Pancreas (tissue), 10 donors: ENCODE measurements around the gene TEP1. TPM values are rescaled to one million over a fixed set of nuclear protein-coding genes. Genes with fewer than 3 reads are reported as not detected.

Source experiments
- ATAC-seq, 4 donors: fragments of 200-7000 bp; cut with Tn5 transposase; one replicate each; pipeline versions ENCODE4 v1.8.0 to v1.9.1; 2020; ENCODE audit warnings: mild to moderate bottlenecking in 4 of 4, moderate library complexity in 4 of 4
- DNase-seq, 6 donors: peaks; one replicate each; pipeline ENCODE4 v3.0.0-alpha.2; 2020
- FAIRE-seq: peaks from 2 replicates; lab custom pipeline; 2012; peaks lifted over from hg19 to GRCh38; lab: Jason Lieb, UNC
- H3K27ac ChIP-seq, 4 donors: fragments of 200-600 bp; sonication (generic); 1 replicate in 3 of 4; 2 replicates in 1 of 4; pipeline versions ENCODE4 v1.5.0 to v1.8.0; 2020
- H3K27me3 ChIP-seq, 4 donors: fragments of 200-600 bp; one replicate each; pipeline ENCODE4 v1.8.0; 2021
- H3K36me3 ChIP-seq, 3 donors: fragments of 200-600 bp; sonication (generic) in 1 of 3; one replicate each; pipeline versions ENCODE4 v1.5.0 to v1.8.0; 2020 to 2021
- H3K4me1 ChIP-seq, 3 donors: fragments of 200-600 bp; one replicate each; pipeline ENCODE4 v1.8.0; 2021
- H3K4me3 ChIP-seq, 4 donors: fragments of 200-600 bp; sonication (generic) in 2 of 4; one replicate each; pipeline versions ENCODE4 v1.5.0 to v1.8.0; 2020 to 2021
- H3K9me3 ChIP-seq, 4 donors: fragments of 200-600 bp; one replicate each; pipeline ENCODE4 v1.8.0; 2021
- WGBS, 2 donors: extraction: QIAGEN DNeasy Blood & Tissue Kit; methylation state at CpG; one replicate each; pipeline ENCODE4 v1.1.7; 2013; 5-methylcytosine and 5-hydroxymethylcytosine counted together
- intact Hi-C, 3 donors: fragments of 100-400 bp; cut with DNase I; formaldehyde crosslinking; loops; one replicate each; pipeline versions ENCODE4 v1.11.1 to v1.14.2; 2022
- polyA plus RNA-seq, 2 donors: library from polyadenylated mRNA; stranded (reverse); fragments of 200-250 nt; gene quantifications; one replicate each; pipeline ENCODE4 v1.2.3, GENCODE V29; 2013
- total RNA-seq, 6 donors: library from RNA; stranded (reverse); fragmentation: NEBNext Ultra II Directional in 4 of 6; extraction: Animal tissue kit (Norgen Biotek cat#: 25700) in 4 of 6; gene quantifications; one replicate each; pipeline versions ENCODE4 v1.2.1 to v1.2.4, GENCODE V29; 2021 to 2023
- TF ChIP-seq, protein P1 (sequence below), 4 donors: fragments of 200-600 bp; sonication (generic) in 3 of 4; IDR thresholded peaks; one replicate each; pipeline versions ENCODE4 v1.5.0 to v1.8.0; 2021; ENCODE audit warnings: antibody characterized with exemption in 4 of 4
- donor health status: healthy with polysubstance abuse.
- donor health status: DM: no; HTN: no; CAD: no; lungs with moderate emphysema.
- donor health status: DM: no; HTN: no; CAD: no.
- donor health status: control.
- donor health status: control.
- donor health status: Bipolar disorder and iron deficiency.
- donor health status: DM: yes; HTN: yes; CAD: no.
- donor health status: DM: no; HTN: no; CAD: no.
- donor health status: DM: no; HTN: no; CAD: no.
- donor health status: DM: yes; HTN: yes; CAD: no.

The TEP1 gene
- total and polyA plus RNA-seq, 8 donors: 7.5 to 26.6 (median 11.5) TPM

DNA sequence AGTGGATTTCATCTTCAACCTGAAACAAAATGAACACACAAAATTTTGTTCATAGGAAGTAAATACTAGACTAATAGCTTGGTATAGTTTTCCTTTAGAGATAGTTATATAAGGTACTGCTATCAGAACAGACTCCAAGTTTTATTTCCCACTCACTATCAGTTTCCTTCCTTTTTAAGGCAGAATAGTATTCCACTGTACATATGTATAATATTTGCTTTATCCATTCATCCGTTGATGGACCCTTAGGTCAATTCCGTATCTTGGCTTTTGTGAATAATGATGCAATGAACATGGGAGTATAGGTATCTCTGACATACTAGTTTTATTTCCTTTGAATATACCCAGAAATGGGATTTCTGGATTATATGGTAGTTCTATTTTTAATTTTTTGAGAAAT, 83.9 kb downstream of the TEP1 start:
- ATAC-seq (no peak), DNase-seq (no peak), FAIRE-seq (no peak)
- intact Hi-C loops: loop anchor here (10.0 kb wide), 2 partner anchors 75 to 275 kb away; no protein-coding TSS in a partner anchor
- Histone ChIP-seq H3K4me3 (no peak overlapping the region), H3K36me3 (peaks cover 0 to 23% (median 6%) of the 10 kb centered on the region in 3 donors), H3K4me1 (peaks cover 3 to 6% (median 5%) of the 10 kb centered on the region in 3 donors), H3K27ac (no peak overlapping the region), H3K27me3 (no peaks in the 10 kb centered on the region), H3K9me3 (no peaks in the 10 kb centered on the region)
- WGBS, 2 donors: 47 to 63% methylated on average over 2 of the region's 2 CpGs
- TF ChIP-seq, protein P1, sequence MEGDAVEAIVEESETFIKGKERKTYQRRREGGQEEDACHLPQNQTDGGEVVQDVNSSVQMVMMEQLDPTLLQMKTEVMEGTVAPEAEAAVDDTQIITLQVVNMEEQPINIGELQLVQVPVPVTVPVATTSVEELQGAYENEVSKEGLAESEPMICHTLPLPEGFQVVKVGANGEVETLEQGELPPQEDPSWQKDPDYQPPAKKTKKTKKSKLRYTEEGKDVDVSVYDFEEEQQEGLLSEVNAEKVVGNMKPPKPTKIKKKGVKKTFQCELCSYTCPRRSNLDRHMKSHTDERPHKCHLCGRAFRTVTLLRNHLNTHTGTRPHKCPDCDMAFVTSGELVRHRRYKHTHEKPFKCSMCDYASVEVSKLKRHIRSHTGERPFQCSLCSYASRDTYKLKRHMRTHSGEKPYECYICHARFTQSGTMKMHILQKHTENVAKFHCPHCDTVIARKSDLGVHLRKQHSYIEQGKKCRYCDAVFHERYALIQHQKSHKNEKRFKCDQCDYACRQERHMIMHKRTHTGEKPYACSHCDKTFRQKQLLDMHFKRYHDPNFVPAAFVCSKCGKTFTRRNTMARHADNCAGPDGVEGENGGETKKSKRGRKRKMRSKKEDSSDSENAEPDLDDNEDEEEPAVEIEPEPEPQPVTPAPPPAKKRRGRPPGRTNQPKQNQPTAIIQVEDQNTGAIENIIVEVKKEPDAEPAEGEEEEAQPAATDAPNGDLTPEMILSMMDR (IDR thresholded peaks at IDR 0.05): no peak

DNA sequence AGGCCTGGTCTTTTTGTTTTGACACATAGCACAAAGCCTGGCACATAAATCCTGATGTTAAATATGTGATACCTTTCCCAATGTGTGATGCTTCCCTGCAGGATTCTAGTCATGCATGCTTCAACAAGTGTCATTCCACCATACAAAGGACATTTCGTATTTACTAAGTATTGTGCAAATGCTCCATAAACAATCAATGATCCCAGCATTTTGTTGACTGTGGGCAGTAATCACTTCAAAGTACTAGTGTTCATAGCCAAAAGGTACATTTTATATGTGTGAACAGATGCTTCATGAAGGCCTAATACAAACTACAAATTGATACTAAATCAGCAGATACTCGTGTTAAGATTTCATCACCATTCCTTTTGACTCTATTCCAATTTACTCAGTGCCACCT, 84.6 kb downstream of the TEP1 start:
- Histone ChIP-seq H3K27me3 (no peaks in the 10 kb centered on the region), H3K36me3 (peaks cover 0 to 28% (median 6%) of the 10 kb centered on the region in 3 donors), H3K9me3 (no peaks in the 10 kb centered on the region), H3K4me3 (no peak overlapping the region), H3K4me1 (peaks cover 3 to 5% (median 3%) of the 10 kb centered on the region in 3 donors), H3K27ac (no peak overlapping the region)
- no peak for FAIRE-seq
- 40% methylated on average over 2 of the region's 2 CpGs for WGBS, 2 donors
- ATAC-seq: no peak
- intact Hi-C loops: loop anchor here (10.0 kb wide), 2 partner anchors 76 to 276 kb away; no protein-coding TSS in a partner anchor
- TF ChIP-seq, protein P1 (IDR thresholded peaks at IDR 0.05): no peak
- DNase-seq: no peak

DNA sequence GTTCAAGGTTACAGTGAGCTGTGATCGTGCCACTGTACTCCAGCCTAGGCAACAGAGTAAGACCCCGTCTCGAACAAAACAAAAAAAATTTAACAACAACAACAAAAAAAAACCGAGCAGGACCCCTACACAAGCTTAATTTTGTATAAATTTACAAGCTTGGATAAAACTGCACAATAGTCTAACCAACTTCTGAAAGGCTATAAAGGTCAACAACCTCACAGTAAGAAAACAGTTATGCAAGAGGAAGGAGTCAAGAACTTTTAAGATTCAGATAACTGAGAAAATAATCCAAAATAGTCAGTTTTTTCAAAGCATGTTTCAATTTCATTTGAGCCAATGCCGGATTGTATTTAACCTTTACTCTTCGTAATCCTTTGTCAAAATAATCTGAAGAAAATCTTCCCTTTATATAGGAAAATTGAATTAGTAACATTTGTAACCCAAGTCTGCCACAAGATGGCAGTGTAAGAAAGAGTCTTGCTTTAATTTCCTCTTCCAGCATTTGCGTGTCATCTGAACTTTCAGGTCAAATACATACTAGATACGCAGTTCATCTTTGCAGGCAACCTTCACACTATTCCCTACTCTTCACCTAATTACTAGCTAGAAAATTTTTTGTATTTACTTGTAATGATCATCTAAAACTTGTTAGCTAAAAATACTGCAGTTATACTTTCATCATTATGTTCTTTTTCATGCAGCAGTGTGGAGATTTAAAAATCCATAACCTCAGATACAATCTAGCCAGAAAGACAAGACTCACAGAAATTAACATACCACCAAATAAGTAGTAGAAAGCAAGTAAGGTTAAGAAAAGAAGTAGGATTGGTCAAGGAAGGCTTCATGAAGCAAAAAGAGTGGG, 86.1 kb downstream of the TEP1 start:
- DNase-seq (no peak), FAIRE-seq (peak; percentile 96), ATAC-seq (peak; percentile 69 to 88 (median 84))
- 29 to 35% methylated on average over 8 of the region's 8 CpGs for WGBS, 2 donors
- Histone ChIP-seq H3K4me1 (peaks cover 0 to 3% (median 3%) of the 10 kb centered on the region in 3 donors), H3K4me3 (no peak overlapping the region), H3K27ac (no peak overlapping the region), H3K27me3 (no peaks in the 10 kb centered on the region), H3K9me3 (no peaks in the 10 kb centered on the region), H3K36me3 (peaks cover 0 to 28% (median 6%) of the 10 kb centered on the region in 3 donors)
- intact Hi-C loops: loop anchor here (10.0 kb wide), 2 partner anchors 78 to 278 kb away; no protein-coding TSS in a partner anchor
- TF ChIP-seq, protein P1 (IDR thresholded peaks at IDR 0.05): peak; percentile 25 to 66 (median 60)

DNA sequence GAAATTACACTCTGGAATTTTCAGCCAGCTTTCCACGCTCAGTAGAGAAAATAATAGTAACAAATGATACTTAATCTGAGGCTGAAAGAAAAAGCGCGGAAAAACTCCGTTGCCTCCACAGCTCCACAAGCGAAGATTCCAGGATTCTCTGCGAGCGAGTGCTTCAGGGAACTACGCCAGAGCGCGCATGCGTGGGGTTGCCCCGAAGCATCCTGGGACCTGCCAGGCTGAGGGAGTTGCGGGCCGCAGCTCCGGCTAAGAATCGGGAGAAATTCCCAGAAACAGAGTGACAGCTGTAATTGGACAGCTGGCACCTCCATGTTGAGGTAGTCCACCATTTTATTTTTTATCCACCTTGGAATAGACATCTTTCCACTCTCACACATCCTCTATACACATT, 95.6 kb downstream of the TEP1 start:
- 91 to 97% methylated on average over 16 of the region's 16 CpGs for WGBS, 2 donors
- Histone ChIP-seq H3K36me3 (peaks cover 3 to 32% (median 17%) of the 10 kb centered on the region in 3 donors), H3K9me3 (no peaks in the 10 kb centered on the region), H3K4me3 (no peak overlapping the region), H3K4me1 (no peaks in the 10 kb centered on the region), H3K27ac (no peak overlapping the region), H3K27me3 (no peaks in the 10 kb centered on the region)
- FAIRE-seq (no peak), ATAC-seq (no peak), DNase-seq (no peak)
- intact Hi-C loops: no loop called here
- TF ChIP-seq, protein P1 (IDR thresholded peaks at IDR 0.05): no peak

Other genes with a start within 250 kb of the TEP1 start
- gene OR11G2, start 222.6 kb downstream of the TEP1 start, total RNA-seq: not detected
- not detected for gene OR11G2, start 222.6 kb downstream of the TEP1 start, polyA plus RNA-seq
- not detected for gene OR11H6, start 189.8 kb downstream of the TEP1 start, total RNA-seq
- not detected for gene OR11H6, start 189.8 kb downstream of the TEP1 start, polyA plus RNA-seq
- gene OR11H7, start 184.5 kb downstream of the TEP1 start, total RNA-seq: not detected
- not detected for gene OR11H7, start 184.5 kb downstream of the TEP1 start, polyA plus RNA-seq
- not detected for gene OR11H4, start 174.2 kb downstream of the TEP1 start, total RNA-seq
- gene OR11H4, start 174.2 kb downstream of the TEP1 start, polyA plus RNA-seq: not detected
- gene TTC5, start 107.5 kb downstream of the TEP1 start, total RNA-seq: 10 to 100 TPM in 1 of 6 donors, 1 to 10 TPM in 5; 6.9 to 12.9 (median 7.7) TPM
- 1 to 10 TPM; 3.7 to 5.1 TPM for gene TTC5, start 107.5 kb downstream of the TEP1 start, polyA plus RNA-seq
- gene CCNB1IP1, start 80.2 kb downstream of the TEP1 start, total RNA-seq: 10 to 100 TPM; 17.4 to 34.0 (median 25.0) TPM
- gene CCNB1IP1, start 80.2 kb downstream of the TEP1 start, polyA plus RNA-seq: 10 to 100 TPM; 37.4 to 55.3 TPM
- 10 to 100 TPM in 3 of 6 donors, 1 to 10 TPM in 3; 6.1 to 12.5 (median 9.8) TPM for gene PARP2, start 69.9 kb downstream of the TEP1 start, total RNA-seq
- 10 to 100 TPM; 10.7 to 21.8 TPM for gene PARP2, start 69.9 kb downstream of the TEP1 start, polyA plus RNA-seq
- under 1 TPM; 0.08 to 0.34 (median 0.13) TPM for gene KLHL33, start 22.7 kb upstream of the TEP1 start, total RNA-seq
- under 1 TPM; 0.12 to 0.15 TPM for gene KLHL33, start 22.7 kb upstream of the TEP1 start, polyA plus RNA-seq
- gene OSGEP, start 41.3 kb upstream of the TEP1 start, total RNA-seq: 10 to 100 TPM; 11.4 to 16.0 (median 13.9) TPM
- gene OSGEP, start 41.3 kb upstream of the TEP1 start, polyA plus RNA-seq: 10 to 100 TPM; 41.2 to 69.8 TPM
- gene APEX1, start 41.7 kb upstream of the TEP1 start, total RNA-seq: 100 to 1,000 TPM in 1 of 6 donors, 10 to 100 TPM in 5; 50.9 to 107 (median 64.6) TPM
- 10 to 100 TPM; 53.9 to 88.2 TPM for gene APEX1, start 41.7 kb upstream of the TEP1 start, polyA plus RNA-seq
- 10 to 100 TPM in 5 of 6 donors, 1 to 10 TPM in 1; 8.9 to 20.5 (median 14.4) TPM for gene PIP4P1, start 47.9 kb upstream of the TEP1 start, total RNA-seq
- 10 to 100 TPM; 26.8 to 38.2 TPM for gene PIP4P1, start 47.9 kb upstream of the TEP1 start, polyA plus RNA-seq
- 10 to 100 TPM in 2 of 6 donors, 1 to 10 TPM in 4; 6.2 to 17.2 (median 8.4) TPM for gene PNP, start 55.9 kb upstream of the TEP1 start, total RNA-seq
- 10 to 100 TPM in 1 of 2 donors, 1 to 10 TPM in 1; 9.0 to 24.0 TPM for gene PNP, start 55.9 kb upstream of the TEP1 start, polyA plus RNA-seq
- gene RNASE10, start 92.0 kb upstream of the TEP1 start, total RNA-seq: under 1 TPM in 5 of 6 donors, not detected in 1; 0.13 to 0.62 (median 0.28) TPM
- gene RNASE10, start 92.0 kb upstream of the TEP1 start, polyA plus RNA-seq: under 1 TPM in 1 of 2 donors, not detected in 1; 0.19 TPM
- not detected for gene RNASE9, start 147.5 kb upstream of the TEP1 start, total RNA-seq
- gene RNASE9, start 147.5 kb upstream of the TEP1 start, polyA plus RNA-seq: not detected
- gene RNASE11, start 174.5 kb upstream of the TEP1 start, total RNA-seq: not detected
- not detected for gene RNASE11, start 174.5 kb upstream of the TEP1 start, polyA plus RNA-seq
- gene RNASE12, start 177.9 kb upstream of the TEP1 start, total RNA-seq: not detected
- gene RNASE12, start 177.9 kb upstream of the TEP1 start, polyA plus RNA-seq: not detected
- gene OR6S1, start 228.2 kb upstream of the TEP1 start, total RNA-seq: not detected
- not detected for gene OR6S1, start 228.2 kb upstream of the TEP1 start, polyA plus RNA-seq